Ascending aorta (tissue), 2 donors: ENCODE results near the gene NUDT21. TPM values are rescaled to one million over a fixed set of nuclear protein-coding genes. Genes with fewer than 3 reads are reported as not detected.
A peak's percentile ranks its signal among the peaks of the same experiment; 100 is the strongest.

Experiments used
- DNase-seq, 2 donors: peaks; one replicate each; pipeline ENCODE4 v3.0.0-alpha.2; 2019; ENCODE audit warnings: low spot score in 2 of 2
- H3K27ac ChIP-seq, 2 donors: fragments of 200-600 bp; sonication (generic); one replicate each; pipeline ENCODE4 v1.5.1; 2016 to 2017; ENCODE audit warnings: mild to moderate bottlenecking in 1 of 2
- H3K27me3 ChIP-seq: fragments of 200-600 bp; sonication (generic); one replicate; pipeline ENCODE4 v1.5.1; 2017
- H3K36me3 ChIP-seq, 2 donors: fragments of 200-600 bp; sonication (generic); one replicate each; pipeline ENCODE4 v1.5.1; 2016
- H3K4me1 ChIP-seq, 2 donors: fragments of 200-600 bp; sonication (generic); one replicate each; pipeline ENCODE4 v1.5.1; 2016 to 2017; ENCODE audit warnings: mild to moderate bottlenecking in 1 of 2
- H3K4me3 ChIP-seq, 2 donors: fragments of 200-600 bp; sonication (generic); one replicate each; pipeline ENCODE4 v1.5.1; 2016 to 2017; ENCODE audit warnings: mild to moderate bottlenecking in 1 of 2
- H3K9me3 ChIP-seq, 2 donors: fragments of 200-600 bp; sonication (generic); one replicate each; pipeline ENCODE4 v1.5.1; 2016
- intact Hi-C: fragments of 100-400 bp; cut with DNase I; formaldehyde crosslinking; loops from one replicate; pipeline ENCODE4 v1.15.1; 2023
- total RNA-seq: library from RNA; depleted of rRNA; stranded (reverse); fragments of >200 nt; gene quantifications from one replicate; pipeline ENCODE4 v1.1.0, GENCODE V29; 2016
- TF ChIP-seq, protein P1 (sequence below), 3 experiments: fragments of 200-600 bp in 2 of 3; fragments of 450-650 bp in 1 of 3; sonication (generic) in 2 of 3; IDR thresholded peaks; one replicate each; pipeline ENCODE4 v1.5.1; 2016 to 2019; ENCODE audit warnings: antibody characterized with exemption in 3 of 3, mild to moderate bottlenecking in 1 of 3, moderate library complexity in 1 of 3

Gene NUDT21
- total RNA-seq, 1 donor from 2014 or later: 5.3 TPM

DNA sequence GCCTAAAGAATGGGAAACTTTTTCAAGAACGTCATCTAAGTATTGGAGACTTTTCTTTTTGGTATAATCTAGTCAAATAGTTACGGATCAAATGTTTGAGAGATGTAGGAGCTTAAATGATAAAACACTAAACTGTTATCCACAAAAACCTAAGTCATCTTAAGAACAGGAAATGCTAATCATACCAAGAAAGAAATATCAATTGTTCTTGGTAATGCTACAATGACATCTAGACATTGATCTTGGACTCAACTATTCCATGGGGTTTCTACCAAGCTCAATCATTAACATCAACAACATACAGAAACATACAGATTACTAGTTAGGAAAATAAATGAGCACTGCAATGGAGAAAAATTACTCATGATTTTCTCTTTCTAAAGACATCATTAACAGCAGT, 3.8 kb downstream of the NUDT21 start:
- intact Hi-C loops: no loop called here
- Histone ChIP-seq H3K4me3 (no peak overlapping the region), H3K27me3 (no peaks in the 10 kb centered on the region), H3K9me3 (no peaks in the 10 kb centered on the region), H3K27ac (no peak overlapping the region), H3K36me3 (peaks cover 24 to 29% of the 10 kb centered on the region in 2 donors), H3K4me1 (peaks cover 14 to 17% of the 10 kb centered on the region in 2 donors)
- no peak for DNase-seq
- TF ChIP-seq, protein P1, sequence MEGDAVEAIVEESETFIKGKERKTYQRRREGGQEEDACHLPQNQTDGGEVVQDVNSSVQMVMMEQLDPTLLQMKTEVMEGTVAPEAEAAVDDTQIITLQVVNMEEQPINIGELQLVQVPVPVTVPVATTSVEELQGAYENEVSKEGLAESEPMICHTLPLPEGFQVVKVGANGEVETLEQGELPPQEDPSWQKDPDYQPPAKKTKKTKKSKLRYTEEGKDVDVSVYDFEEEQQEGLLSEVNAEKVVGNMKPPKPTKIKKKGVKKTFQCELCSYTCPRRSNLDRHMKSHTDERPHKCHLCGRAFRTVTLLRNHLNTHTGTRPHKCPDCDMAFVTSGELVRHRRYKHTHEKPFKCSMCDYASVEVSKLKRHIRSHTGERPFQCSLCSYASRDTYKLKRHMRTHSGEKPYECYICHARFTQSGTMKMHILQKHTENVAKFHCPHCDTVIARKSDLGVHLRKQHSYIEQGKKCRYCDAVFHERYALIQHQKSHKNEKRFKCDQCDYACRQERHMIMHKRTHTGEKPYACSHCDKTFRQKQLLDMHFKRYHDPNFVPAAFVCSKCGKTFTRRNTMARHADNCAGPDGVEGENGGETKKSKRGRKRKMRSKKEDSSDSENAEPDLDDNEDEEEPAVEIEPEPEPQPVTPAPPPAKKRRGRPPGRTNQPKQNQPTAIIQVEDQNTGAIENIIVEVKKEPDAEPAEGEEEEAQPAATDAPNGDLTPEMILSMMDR (IDR thresholded peaks at IDR 0.05): no peak

DNA sequence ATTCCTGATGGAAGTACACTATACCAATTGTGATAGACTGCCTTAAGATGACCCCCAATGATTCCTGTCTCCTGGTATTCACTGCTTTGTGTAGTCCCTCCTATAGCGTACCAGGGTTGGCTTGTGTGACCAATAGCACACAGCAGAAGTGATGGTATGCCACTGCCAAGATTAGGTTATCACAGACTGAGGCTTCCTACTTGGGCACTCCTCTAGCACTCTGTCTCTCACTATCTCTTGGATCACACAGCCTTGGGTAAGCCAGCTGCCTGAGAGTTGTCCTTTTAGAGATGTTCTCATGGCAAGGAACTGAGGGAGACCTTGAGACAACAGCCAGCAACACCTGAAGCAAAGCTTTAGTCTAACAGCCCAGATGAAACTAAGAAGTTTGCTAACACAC, 13.1 kb downstream of the NUDT21 start:
- no peak for DNase-seq
- TF ChIP-seq, protein P1 (IDR thresholded peaks at IDR 0.05): no peak
- H3K27me3 ChIP-seq: no peaks in the 10 kb centered on the region
- H3K4me3 ChIP-seq: no peak overlapping the region
- no peaks in the 10 kb centered on the region for H3K9me3 ChIP-seq
- H3K4me1 ChIP-seq: no peaks in the 10 kb centered on the region
- peaks cover 36 to 52% of the 10 kb centered on the region in 2 donors for H3K36me3 ChIP-seq
- no peak overlapping the region for H3K27ac ChIP-seq
- intact Hi-C loops: no loop called here

DNA sequence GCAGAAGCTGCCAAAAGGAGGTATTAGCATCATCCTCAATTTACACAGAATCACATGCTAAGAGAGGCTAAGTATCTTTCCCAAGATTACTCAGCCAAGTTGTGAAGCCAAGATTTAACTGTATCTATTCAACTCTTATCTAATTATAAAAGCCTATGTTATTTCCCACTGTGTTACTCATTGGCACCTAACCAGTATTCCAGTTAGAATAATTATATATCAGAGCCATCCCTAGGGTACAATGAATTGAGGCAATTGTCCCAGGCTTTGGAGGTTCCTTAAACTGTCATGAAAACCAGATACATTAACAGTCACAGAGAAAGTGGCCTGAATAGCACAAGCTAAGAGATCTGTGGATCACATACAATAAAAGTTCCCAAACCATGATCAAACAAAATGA, 14.9 kb downstream of the NUDT21 start:
- Histone ChIP-seq H3K27me3 (no peaks in the 10 kb centered on the region), H3K27ac (no peak overlapping the region), H3K9me3 (no peaks in the 10 kb centered on the region), H3K4me3 (no peak overlapping the region), H3K4me1 (no peaks in the 10 kb centered on the region), H3K36me3 (peaks cover 47 to 49% of the 10 kb centered on the region in 2 donors)
- TF ChIP-seq, protein P1 (IDR thresholded peaks at IDR 0.05): no peak
- no peak for DNase-seq
- intact Hi-C loops: no loop called here

DNA sequence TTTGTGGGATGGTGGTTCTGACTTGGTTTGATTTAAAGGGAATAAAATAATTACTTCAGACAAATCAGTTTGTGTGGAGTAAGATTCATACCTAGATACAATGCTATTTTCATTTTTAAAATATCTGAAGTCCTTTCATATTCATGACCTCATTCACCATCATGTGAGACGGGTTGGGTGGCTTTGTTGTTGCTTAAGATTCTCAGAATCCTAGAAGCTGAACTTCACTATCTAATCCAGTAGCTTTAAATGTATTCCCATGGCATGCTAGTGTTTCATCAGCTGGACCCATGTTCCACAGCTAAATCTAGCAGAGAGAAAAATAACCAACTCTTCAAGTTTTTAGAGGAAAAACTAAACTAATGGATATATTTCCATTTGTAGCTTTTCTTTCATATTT, 23.0 kb downstream of the NUDT21 start:
- H3K4me1 ChIP-seq: peaks cover 0 to 10% of the 10 kb centered on the region in 2 donors
- H3K27ac ChIP-seq: no peak overlapping the region
- intact Hi-C loops: loop anchor here (10.0 kb wide), 2 partner anchors 507 to 1307 kb away; partner anchors contain the start of genes HERPUD1 and KATNB1
- DNase-seq: no peak
- no peaks in the 10 kb centered on the region for H3K9me3 ChIP-seq
- H3K27me3 ChIP-seq: no peaks in the 10 kb centered on the region
- no peak overlapping the region for H3K4me3 ChIP-seq
- TF ChIP-seq, protein P1 (IDR thresholded peaks at IDR 0.05): no peak
- peaks cover 13 to 18% of the 10 kb centered on the region in 2 donors for H3K36me3 ChIP-seq

DNA sequence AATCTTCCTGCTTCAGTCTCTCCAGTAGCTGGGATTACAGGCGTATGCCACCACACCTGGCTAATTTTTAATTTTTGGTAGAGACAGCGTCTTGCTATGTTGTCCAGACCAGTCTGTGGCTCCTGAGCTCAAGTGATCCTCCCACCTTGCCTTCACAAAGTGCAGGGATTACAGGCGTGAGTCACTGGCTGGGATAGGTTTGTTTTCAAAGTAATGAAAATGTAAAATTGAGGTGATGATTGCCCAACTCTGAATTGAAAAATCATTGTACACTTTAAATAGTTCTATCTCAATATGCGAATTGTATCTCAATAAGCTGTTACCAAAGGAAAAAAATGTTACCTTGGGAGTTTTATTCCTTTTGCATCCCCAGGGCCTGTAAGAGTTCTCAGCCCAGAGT, 24.5 kb downstream of the NUDT21 start:
- H3K4me1 ChIP-seq: peaks cover 0 to 21% of the 10 kb centered on the region in 2 donors
- DNase-seq: no peak
- H3K36me3 ChIP-seq: peaks cover 0 to 12% of the 10 kb centered on the region in 2 donors
- intact Hi-C loops: loop anchor here (10.0 kb wide), 2 partner anchors 508 to 1308 kb away; partner anchors contain the start of genes HERPUD1 and KATNB1
- TF ChIP-seq, protein P1 (IDR thresholded peaks at IDR 0.05): no peak
- H3K27me3 ChIP-seq: no peaks in the 10 kb centered on the region
- no peaks in the 10 kb centered on the region for H3K9me3 ChIP-seq
- no peak overlapping the region for H3K4me3 ChIP-seq
- H3K27ac ChIP-seq: peak overlapping the region; percentile 84 to 96
